GM12865 (cell line): ENCODE measurements around the gene OVCH2.

ENCODE experiments used
- DNase-seq: peaks from one replicate; pipeline ENCODE4 v3.0.0; 2010; ENCODE audit warnings: low read depth
- H3K4me3 ChIP-seq: 2 replicates; pipeline ENCODE4 v1.5.1; 2011; ENCODE audit warnings: mild to moderate bottlenecking, low read depth, low read length, control low read depth
- TF ChIP-seq, protein P1 (sequence below): IDR thresholded peaks from 2 replicates; pipeline ENCODE4 v1.5.1; 2011; ENCODE audit warnings: low read length, control low read depth, low read depth, inconsistent platforms; ENCODE audit not compliant: insufficient read depth; ENCODE audit errors: missing control alignments

The OVCH2 gene

DNA sequence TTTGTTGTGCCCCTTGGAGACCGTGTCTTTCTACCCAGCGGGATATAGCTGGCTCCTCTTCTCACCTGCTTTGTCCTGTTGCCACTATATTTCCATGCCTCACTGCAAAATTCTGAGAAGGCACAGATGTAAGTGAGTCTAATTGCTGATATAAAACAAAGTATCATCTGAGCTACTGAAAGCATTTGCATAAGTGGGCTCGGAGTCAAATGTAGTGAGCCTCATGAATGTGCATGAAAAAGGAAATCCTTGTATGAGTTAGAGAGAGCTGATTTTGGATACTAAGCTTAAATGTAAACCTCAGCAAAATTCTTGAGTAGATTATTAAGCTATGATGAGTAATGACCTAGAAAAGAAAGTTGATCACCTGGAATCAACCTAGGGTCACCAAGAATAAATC, 13.9 kb downstream of the OVCH2 start:
- no peak for DNase-seq
- H3K4me3 ChIP-seq = no peak overlapping the region
- TF ChIP-seq, protein P1, sequence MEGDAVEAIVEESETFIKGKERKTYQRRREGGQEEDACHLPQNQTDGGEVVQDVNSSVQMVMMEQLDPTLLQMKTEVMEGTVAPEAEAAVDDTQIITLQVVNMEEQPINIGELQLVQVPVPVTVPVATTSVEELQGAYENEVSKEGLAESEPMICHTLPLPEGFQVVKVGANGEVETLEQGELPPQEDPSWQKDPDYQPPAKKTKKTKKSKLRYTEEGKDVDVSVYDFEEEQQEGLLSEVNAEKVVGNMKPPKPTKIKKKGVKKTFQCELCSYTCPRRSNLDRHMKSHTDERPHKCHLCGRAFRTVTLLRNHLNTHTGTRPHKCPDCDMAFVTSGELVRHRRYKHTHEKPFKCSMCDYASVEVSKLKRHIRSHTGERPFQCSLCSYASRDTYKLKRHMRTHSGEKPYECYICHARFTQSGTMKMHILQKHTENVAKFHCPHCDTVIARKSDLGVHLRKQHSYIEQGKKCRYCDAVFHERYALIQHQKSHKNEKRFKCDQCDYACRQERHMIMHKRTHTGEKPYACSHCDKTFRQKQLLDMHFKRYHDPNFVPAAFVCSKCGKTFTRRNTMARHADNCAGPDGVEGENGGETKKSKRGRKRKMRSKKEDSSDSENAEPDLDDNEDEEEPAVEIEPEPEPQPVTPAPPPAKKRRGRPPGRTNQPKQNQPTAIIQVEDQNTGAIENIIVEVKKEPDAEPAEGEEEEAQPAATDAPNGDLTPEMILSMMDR = no peak

DNA sequence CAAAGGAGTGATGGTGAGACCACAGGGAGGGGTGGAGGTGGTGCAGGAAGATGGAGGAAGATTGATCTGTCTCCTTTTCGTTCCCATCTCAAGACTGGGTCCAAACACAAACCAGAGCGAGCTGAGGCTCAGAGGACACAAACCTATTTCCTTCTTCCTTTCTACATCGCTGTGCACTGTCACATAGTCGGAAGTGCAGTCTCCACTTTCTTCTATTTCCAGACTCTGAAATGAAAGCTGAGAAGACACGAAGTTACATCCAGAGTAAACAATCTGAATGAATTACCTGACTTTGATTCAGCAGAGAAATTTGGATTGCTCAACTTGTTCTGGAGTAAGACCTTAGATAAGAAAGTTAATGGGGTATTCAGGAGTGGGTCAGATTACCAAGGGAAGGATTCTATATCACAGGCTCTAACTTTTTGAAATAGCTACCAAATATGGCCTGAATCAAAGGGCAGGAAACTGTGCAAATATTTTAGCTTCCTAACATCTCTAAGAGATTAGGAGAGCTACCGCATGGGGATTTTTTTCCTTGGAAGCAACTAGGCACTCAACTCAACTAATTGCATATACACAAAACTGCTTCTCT, 14.4 kb downstream of the OVCH2 start:
- no peak for DNase-seq
- no peak overlapping the region for H3K4me3 ChIP-seq
- TF ChIP-seq, protein P1 = no peak

DNA sequence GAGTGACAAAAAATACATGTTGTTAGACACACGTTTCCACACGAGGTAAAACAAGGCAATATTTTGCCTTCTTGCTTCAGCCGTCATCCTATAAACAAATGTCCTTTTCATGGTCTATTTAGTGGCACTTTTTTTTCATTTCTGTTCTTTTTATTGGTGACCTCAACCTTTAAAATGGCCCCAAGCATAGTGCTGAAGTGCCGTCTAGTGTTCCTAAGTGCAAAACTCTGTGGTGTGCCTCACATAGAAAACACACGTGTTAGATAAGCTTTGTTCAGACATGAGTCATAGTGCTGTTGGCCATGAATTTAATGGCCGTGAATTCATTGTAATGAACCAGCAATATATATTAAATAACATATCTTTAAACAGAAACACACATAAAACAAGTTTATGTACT, 15.6 kb downstream of the OVCH2 start:
- no peak for DNase-seq
- no peak overlapping the region for H3K4me3 ChIP-seq
- TF ChIP-seq, protein P1 = no peak

DNA sequence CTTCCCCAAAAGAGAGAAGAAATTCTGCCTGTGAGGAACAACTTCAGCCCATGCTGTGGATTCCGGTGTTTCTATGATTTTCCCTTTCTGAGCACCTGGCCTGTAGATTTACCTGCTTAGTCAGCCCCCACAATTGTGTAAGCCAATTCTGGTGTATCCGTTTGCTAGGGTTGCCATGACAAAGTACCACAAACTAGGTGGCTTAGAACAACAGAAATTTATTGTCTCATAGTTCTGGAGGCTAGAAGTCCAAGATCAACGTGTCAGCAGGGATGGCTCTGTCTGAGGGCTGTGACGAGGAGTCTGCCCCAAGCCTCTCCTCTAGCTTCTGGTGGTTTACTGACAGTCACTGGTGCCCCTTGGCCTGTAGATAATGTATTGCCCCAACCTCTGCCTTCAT, 17.0 kb downstream of the OVCH2 start:
- DNase-seq = no peak
- TF ChIP-seq, protein P1 = no peak
- H3K4me3 ChIP-seq = no peak overlapping the region

DNA sequence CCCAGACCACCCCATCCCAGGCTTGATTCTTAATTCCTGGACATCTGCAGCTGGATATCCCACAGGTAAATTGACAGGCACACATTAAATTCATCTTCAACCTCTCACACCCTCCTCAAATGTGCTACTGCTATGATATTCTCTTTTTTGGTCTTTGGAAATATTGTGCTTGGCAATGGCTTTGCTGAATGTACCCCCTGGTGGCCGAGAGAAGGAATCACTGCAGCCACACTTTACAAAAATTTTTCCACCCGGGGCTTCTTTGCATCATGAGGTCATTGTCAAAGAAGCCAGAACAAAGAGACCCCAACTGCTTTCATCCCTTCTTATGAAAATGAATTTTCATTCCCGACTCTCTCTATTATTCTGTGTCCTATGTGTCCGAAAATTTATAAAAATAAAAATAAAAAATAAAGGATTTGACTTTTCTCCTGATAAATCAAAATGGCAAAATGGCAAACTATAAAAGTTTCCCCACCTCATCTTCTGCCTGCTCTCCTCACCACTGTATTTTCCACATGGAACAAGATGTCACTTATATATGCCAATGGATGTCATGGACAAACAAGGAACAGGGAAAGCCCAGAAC, 17.9 kb downstream of the OVCH2 start:
- TF ChIP-seq, protein P1 = peak; percentile 72
- DNase-seq = peak; percentile 48
- H3K4me3 ChIP-seq = no peak overlapping the region

DNA sequence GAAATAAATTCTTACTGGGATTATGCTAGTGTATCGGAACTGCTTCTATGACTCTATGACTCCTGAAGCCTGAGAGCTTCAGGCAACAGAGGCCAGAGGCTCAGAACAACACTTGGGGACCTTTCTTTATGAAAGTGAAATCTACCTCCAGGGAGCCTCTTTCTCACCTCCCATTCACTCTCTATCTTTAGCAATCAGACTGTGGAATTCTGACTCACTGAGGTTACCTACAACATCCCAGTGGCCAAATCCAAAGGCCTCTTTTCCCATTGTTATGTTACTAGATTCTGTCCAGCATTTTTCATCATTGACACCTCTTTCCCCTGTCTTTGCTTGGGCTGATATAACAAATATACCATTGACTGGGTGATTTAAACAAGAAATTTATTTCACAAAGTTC, 18.9 kb downstream of the OVCH2 start:
- no peak overlapping the region for H3K4me3 ChIP-seq
- TF ChIP-seq, protein P1 = no peak
- no peak for DNase-seq

DNA sequence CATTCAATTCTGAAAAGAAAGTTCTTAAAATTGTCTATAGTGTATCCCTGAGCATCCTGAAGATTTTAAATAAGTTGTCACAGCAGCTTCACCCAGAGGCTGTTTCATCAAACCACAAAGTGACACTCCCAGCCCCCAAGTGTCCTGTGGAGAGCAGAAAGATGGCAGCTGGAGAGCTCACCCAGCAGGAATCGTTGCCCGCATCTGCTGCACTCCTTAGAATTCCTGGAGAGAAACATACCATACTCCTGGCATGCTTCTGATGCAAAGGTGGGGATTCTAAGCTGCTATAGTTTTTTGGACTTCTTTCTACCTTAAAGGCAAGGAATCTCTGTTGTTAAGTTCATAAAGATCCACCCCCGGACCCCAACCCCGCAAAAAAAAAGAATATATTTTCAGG, 19.5 kb downstream of the OVCH2 start:
- no peak for DNase-seq
- TF ChIP-seq, protein P1 = no peak
- H3K4me3 ChIP-seq = no peak overlapping the region
